GM12878 (cell line): Measurements from ENCODE around the gene ADAM20. TPM values are rescaled to one million over a fixed set of nuclear protein-coding genes. Genes with fewer than 3 reads are reported as not detected.

Experiments used
- ATAC-seq: fragments of 200-7000 bp; cut with Tn5 transposase; 3 replicates; pipeline ENCODE4 v1.9.1; 2020; ENCODE audit warnings: mild to moderate bottlenecking, moderate library complexity
- BruUV-seq: library from RNA; stranded (reverse); fragments of 400-500 nt; replicated peaks from 2 replicates; lab custom pipeline; 2021; lab: Mats Ljungman, UMichigan
- CTCF ChIA-PET: fragments of 300-600 bp; sonication (Branson Sonifier 250); formaldehyde crosslinking; extraction: SDS; loops from one replicate; lab custom pipeline; 2021; ENCODE audit warnings: inconsistent platforms; lab: Yijun Ruan, JAX
- POLR2A ChIA-PET: fragments of 350-600 bp; formaldehyde crosslinking; extraction: SDS; loops from one replicate; lab custom pipeline; 2021; ENCODE audit warnings: inconsistent platforms; lab: Charles Lee
- RAD21 ChIA-PET: fragments of 300-600 bp; sonication (Branson Sonifier 250); formaldehyde crosslinking; loops from one replicate; lab custom pipeline; 2023; ENCODE audit warnings: antibody characterized with exemption; ENCODE audit not compliant: unreplicated experiment; lab: Charles Lee
- SMC1A ChIA-PET: fragments of 300-600 bp; sonication (Branson Sonifier 250); formaldehyde crosslinking; loops from one replicate; lab custom pipeline; 2023; ENCODE audit not compliant: unreplicated experiment, uncharacterized antibody; lab: Charles Lee
- DNase-seq: peaks from one replicate; pipeline ENCODE4 v3.0.0-alpha.2; 2011; ENCODE audit warnings: low read depth, low spot score
- FAIRE-seq: peaks from 3 replicates; lab custom pipeline; 2011; peaks lifted over from hg19 to GRCh38; lab: Jason Lieb, UNC
- H2AFZ ChIP-seq: 2 replicates; pipeline ENCODE4 v1.6.0; 2011; ENCODE audit warnings: low read depth, low read length, control low read depth; ENCODE audit not compliant: control insufficient read depth
- H3K27ac ChIP-seq: 2 replicates; pipeline ENCODE4 v1.5.1; 2011; ENCODE audit warnings: control low read depth; ENCODE audit not compliant: control insufficient read depth, insufficient read depth
- H3K27me3 ChIP-seq, 2 experiments: replicated peaks in 1 of 2; 2 replicates each; pipeline versions ENCODE4 v1.6.0 to v1.6.1; 2011; ENCODE audit warnings: low read length in 1 of 2; ENCODE audit not compliant: control insufficient read depth in 2 of 2, insufficient read depth in 2 of 2
- H3K36me3 ChIP-seq, 2 experiments: 2 replicates each; pipeline ENCODE4 v1.5.1; 2011; ENCODE audit warnings: low read length in 1 of 2; ENCODE audit not compliant: control insufficient read depth in 2 of 2, insufficient read depth in 2 of 2
- H3K4me1 ChIP-seq: 2 replicates; pipeline ENCODE4 v1.6.1; 2011; ENCODE audit warnings: mild to moderate bottlenecking, low read length, moderate library complexity, mixed read lengths; ENCODE audit not compliant: control insufficient read depth, insufficient read depth
- H3K4me2 ChIP-seq: 2 replicates; pipeline ENCODE4 v1.6.0; 2011; ENCODE audit warnings: control low read depth; ENCODE audit not compliant: control insufficient read depth, insufficient read depth
- H3K4me3 ChIP-seq: fragments of 200-600 bp; sonication (generic); 2 replicates; pipeline ENCODE4 v1.5.1; 2016
- H3K79me2 ChIP-seq: 2 replicates; pipeline ENCODE4 v1.6.0; 2011; ENCODE audit warnings: low read length; ENCODE audit not compliant: control insufficient read depth, insufficient read depth
- H3K9ac ChIP-seq: 2 replicates; pipeline ENCODE4 v1.8.0; 2011; ENCODE audit warnings: low read length, control low read depth, mixed read lengths; ENCODE audit not compliant: control insufficient read depth, insufficient read depth
- H3K9me3 ChIP-seq: replicated peaks from 3 replicates; pipeline ENCODE4 v1.5.1; 2011; ENCODE audit warnings: mild to moderate bottlenecking, low read length; ENCODE audit not compliant: control insufficient read depth, insufficient read depth
- H4K20me1 ChIP-seq: 2 replicates; pipeline ENCODE4 v1.6.0; 2011; ENCODE audit not compliant: control insufficient read depth, insufficient read depth
- ASH2L ChIP-seq: fragments of 300-600, 200-600 bp; sonication (generic); IDR thresholded peaks from 2 replicates; pipeline ENCODE4 v1.6.1; 2017; ENCODE audit warnings: low read depth, mild to moderate bottlenecking, borderline replicate concordance
- BRCA1 ChIP-seq: IDR thresholded peaks from 2 replicates; pipeline ENCODE4 v1.6.1; 2011; ENCODE audit warnings: low read depth, low read length, improper control_type of control experiment
- ETV6 ChIP-seq, 2 experiments: fragments of 450-650 bp in 1 of 2; IDR thresholded peaks in 1 of 2; conservative IDR thresholded peaks in 1 of 2; 2 replicates each; pipeline ENCODE4 v1.6.1; 2014; ENCODE audit warnings: antibody characterized with exemption in 1 of 2, borderline replicate concordance in 1 of 2, low read depth in 1 of 2, mild to moderate bottlenecking in 1 of 2, moderate library complexity in 1 of 2
- IKZF1 ChIP-seq: fragments of 450-650 bp; conservative IDR thresholded peaks from 2 replicates; pipeline ENCODE4 v1.6.1; 2017; ENCODE audit warnings: antibody characterized with exemption, mild to moderate bottlenecking
- JUND ChIP-seq: IDR thresholded peaks from 2 replicates; pipeline ENCODE4 v1.6.1; 2012; ENCODE audit warnings: low read depth, mild to moderate bottlenecking, low read length, improper control_type of control experiment, moderate library complexity
- MYC ChIP-seq: IDR thresholded peaks from 2 replicates; pipeline ENCODE4 v1.6.1; 2011; ENCODE audit warnings: mild to moderate bottlenecking, low read length, moderate library complexity, inconsistent platforms; ENCODE audit not compliant: insufficient read depth, insufficient replicate concordance, insufficient read length, severe bottlenecking
- POU2F2 ChIP-seq: IDR thresholded peaks from 3 replicates; pipeline ENCODE4 v1.6.1; 2011; ENCODE audit warnings: low read depth, mild to moderate bottlenecking, low read length, borderline replicate concordance
- RB1 ChIP-seq: fragments of 450-650 bp; formaldehyde crosslinking; IDR thresholded peaks from 2 replicates; pipeline ENCODE4 v1.6.1; 2017; ENCODE audit warnings: mild to moderate bottlenecking, borderline replicate concordance
- ZNF217 ChIP-seq: fragments of 450-650 bp; IDR thresholded peaks from 2 replicates; pipeline ENCODE4 v1.6.1; 2017; ENCODE audit warnings: antibody characterized with exemption, mild to moderate bottlenecking
- ZNF24 ChIP-seq: fragments of 450-650 bp; IDR thresholded peaks from 2 replicates; pipeline ENCODE4 v1.6.1; 2017; ENCODE audit warnings: antibody characterized with exemption, mild to moderate bottlenecking
- ZNF274 ChIP-seq: IDR thresholded peaks from one replicate; pipeline ENCODE4 v1.8.0; 2011; ENCODE audit not compliant: insufficient read length, insufficient read depth
- ZNF622 ChIP-seq: fragments of 450-650 bp; IDR thresholded peaks from 2 replicates; pipeline ENCODE4 v1.6.1; 2017; ENCODE audit warnings: mild to moderate bottlenecking, inconsistent platforms
- in situ Hi-C: fragments of 300-500 bp; cut with MboI; formaldehyde crosslinking; loops from 9 replicates; pipeline ENCODE4 v1.14.3; 2018; ENCODE audit warnings: mixed read lengths
- intact Hi-C: fragments of 100-400 bp; cut with micrococcal nuclease; formaldehyde crosslinking; loops from one replicate; pipeline ENCODE4 v1.14.2; 2022; ENCODE audit not compliant: unreplicated experiment
- polyA plus RNA-seq, 11 experiments: library from polyadenylated mRNA; depleted of rRNA in 4 of 11; unstranded in 6 of 11; stranded (reverse) in 5 of 11; fragments of >200 nt; fragmentation: Nextera tagmentation in 4 of 11; fragmentation: Illumina TruSeq in 1 of 11; extraction: Ambion mirVana in 4 of 11; extraction: Trizol in 1 of 11; gene quantifications; 1 replicate in 1 of 11; 2 replicates in 10 of 11; pipeline versions ENCODE4 v1.2.1 to v1.2.3, GENCODE V29; 2011 to 2016; ENCODE audit warnings: inconsistent platforms in 2 of 11, missing spikeins in 2 of 11, low read depth in 1 of 11
- total RNA-seq, 4 experiments: library from RNA; depleted of rRNA in 3 of 4; stranded (reverse); fragments of >200 nt in 3 of 4; fragmentation: Illumina TruSeq in 1 of 4; extraction: Trizol in 1 of 4; gene quantifications; 2 replicates each; pipeline versions ENCODE4 v1.2.1 to v1.2.3, GENCODE V29; 2013 to 2021
- TF ChIP-seq, protein P1 (sequence below): IDR thresholded peaks from 2 replicates; pipeline ENCODE4 v1.6.1; 2012; ENCODE audit warnings: low read length, inconsistent platforms

Gene ADAM20
- total and polyA plus RNA-seq, 10 of the 15 experiments (the other 5 are each of a cell fraction or from before 2014, with no cell fraction given): 0.04 to 0.34 (median 0.10) TPM; not detected in 3

DNA sequence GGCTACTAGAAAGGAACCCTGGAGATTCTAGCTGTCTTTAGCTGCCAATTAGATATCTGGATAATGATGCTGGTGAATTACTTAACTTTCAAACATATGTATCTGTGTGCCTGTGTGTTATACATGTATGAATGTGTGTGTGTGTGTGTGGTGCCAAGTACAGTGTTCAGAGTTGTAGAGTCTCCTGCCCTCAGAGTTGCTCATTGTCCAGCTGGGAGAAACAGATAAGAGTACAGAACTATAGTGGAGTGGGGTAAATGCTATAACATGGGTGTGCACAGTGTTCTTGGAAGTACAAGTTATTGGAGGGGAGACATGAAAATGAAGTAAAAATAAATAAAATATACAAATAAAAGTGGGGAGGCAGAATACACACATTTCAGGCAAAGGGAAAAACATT lies 23.6 kb upstream of the ADAM20 start:
- ChIA-PET POLR2A (no interaction called here), RAD21 (no interaction called here), CTCF (interaction anchor here (1.2 to 1.4 kb wide), 3 partner anchors 18 to 471 kb away, joined by 3 to 5 read pairs (median 4); no protein-coding TSS in a partner anchor), SMC1A (no interaction called here)
- no peaks in the 10 kb centered on the region for H3K36me3 ChIP-seq
- no peak overlapping the region for H2AFZ ChIP-seq
- H3K27me3 ChIP-seq: no peaks in the 10 kb centered on the region
- DNase-seq (no peak), FAIRE-seq (no peak), ATAC-seq (no peak)
- H3K79me2 ChIP-seq: no peaks in the 10 kb centered on the region
- TF ChIP-seq, protein P1, sequence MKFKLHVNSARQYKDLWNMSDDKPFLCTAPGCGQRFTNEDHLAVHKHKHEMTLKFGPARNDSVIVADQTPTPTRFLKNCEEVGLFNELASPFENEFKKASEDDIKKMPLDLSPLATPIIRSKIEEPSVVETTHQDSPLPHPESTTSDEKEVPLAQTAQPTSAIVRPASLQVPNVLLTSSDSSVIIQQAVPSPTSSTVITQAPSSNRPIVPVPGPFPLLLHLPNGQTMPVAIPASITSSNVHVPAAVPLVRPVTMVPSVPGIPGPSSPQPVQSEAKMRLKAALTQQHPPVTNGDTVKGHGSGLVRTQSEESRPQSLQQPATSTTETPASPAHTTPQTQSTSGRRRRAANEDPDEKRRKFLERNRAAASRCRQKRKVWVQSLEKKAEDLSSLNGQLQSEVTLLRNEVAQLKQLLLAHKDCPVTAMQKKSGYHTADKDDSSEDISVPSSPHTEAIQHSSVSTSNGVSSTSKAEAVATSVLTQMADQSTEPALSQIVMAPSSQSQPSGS: no peak
- TF ChIP-seq ZNF24 (no peak), POU2F2 (no peak), JUND (no peak), ZNF217 (no peak), MYC (no peak), ASH2L (no peak), ETV6 (conservative IDR thresholded peaks at IDR 0.05 in 1 of 2, IDR thresholded peaks at IDR 0.05 in 1 of 2; ENCODE audit: borderline replicate concordance in 1 of 2, low read depth in 1 of 2) (no peak), RB1 (no peak), BRCA1 (no peak), IKZF1 (no peak), ZNF274 (no peak), ZNF622 (no peak)
- H3K9ac ChIP-seq: no peak overlapping the region
- BruUV-seq: no TSS peak
- H3K4me3 ChIP-seq: no peak overlapping the region
- in situ Hi-C loops: no loop called here
- H3K9me3 ChIP-seq: no peaks in the 10 kb centered on the region; the same call in 2 of the 3 replicates
- intact Hi-C loops: no loop called here
- no peak overlapping the region for H3K4me2 ChIP-seq
- no peaks in the 10 kb centered on the region for H3K4me1 ChIP-seq
- no peaks in the 10 kb centered on the region for H4K20me1 ChIP-seq
- no peak overlapping the region for H3K27ac ChIP-seq
